Measurements from ENCODE around the gene TMEM53.

DNA sequence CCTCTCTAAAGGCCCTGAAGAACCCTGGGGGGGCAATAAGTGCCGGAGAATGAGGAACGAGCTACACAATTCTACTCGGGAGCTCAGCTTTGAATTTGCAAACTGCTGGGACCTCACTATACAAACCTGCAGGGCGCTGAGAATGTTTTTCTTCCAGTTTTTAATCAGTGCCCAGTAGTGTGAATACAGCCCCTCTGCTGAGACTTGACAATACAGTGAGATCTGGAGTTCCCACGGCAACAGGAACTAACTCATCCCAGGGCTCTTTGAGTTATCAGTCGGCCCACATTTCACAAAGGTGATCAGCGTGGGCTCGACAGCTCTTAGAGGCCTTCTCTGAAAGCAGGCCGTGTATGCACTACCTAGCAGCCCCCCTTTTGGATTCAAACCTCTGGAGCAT lies 41.7 kb downstream of the TMEM53 start:
- TF ChIP-seq POLR2A (IDR thresholded peaks at IDR 0.05; ENCODE audit: low read depth, low read length) (no peak), GATA2 (IDR thresholded peaks at IDR 0.05; ENCODE audit: insufficient read depth, insufficient read length, low read depth, low read length) (no peak), CTCF (IDR thresholded peaks at IDR 0.05; ENCODE audit: extremely low read depth in 1 of 2, insufficient read depth in 1 of 2, low read depth in 1 of 2, low read length in 2 of 2) (no peak), EZH2 (IDR thresholded peaks at IDR 0.05; ENCODE audit: borderline replicate concordance, low read depth, low read length, severe bottlenecking) (no peak), MYC (IDR thresholded peaks at IDR 0.05; ENCODE audit: low read depth, low read length) (no peak), JUN (IDR thresholded peaks at IDR 0.05; ENCODE audit: borderline replicate concordance, insufficient read depth, insufficient read length, low read depth) (no peak), MAX (IDR thresholded peaks at IDR 0.05; ENCODE audit: insufficient read depth, insufficient read length) (no peak), POLR2AphosphoS5 (IDR thresholded peaks at IDR 0.05; ENCODE audit: insufficient read depth, low read depth, low read length) (no peak)

Measured in endothelial cell of umbilical vein (primary cell).